Right lobe of liver (tissue), 4 donors: ENCODE measurements around the gene CHAD.

Experiments used
- POLR2A ChIP-seq: fragments of 450-650 bp; IDR thresholded peaks from one replicate; pipeline ENCODE4 v1.6.1; 2017; ENCODE audit warnings: antibody characterized with exemption, mild to moderate bottlenecking
- TF ChIP-seq, protein P1 (sequence below), 4 donors: fragments of 200-600 bp in 3 of 4; fragments of 450-650 bp in 1 of 4; IDR thresholded peaks; one replicate each; pipeline versions ENCODE4 v1.5.1 to v1.8.0; 2016 to 2022; ENCODE audit warnings: antibody characterized with exemption in 4 of 4, mild to moderate bottlenecking in 2 of 4
- donor health status: DM: no; HTN: no; CAD: no.
- donor health status: DM: no; HTN: no; CAD: no.
- donor health status: DM: no; HTN: yes; CAD: no.

DNA sequence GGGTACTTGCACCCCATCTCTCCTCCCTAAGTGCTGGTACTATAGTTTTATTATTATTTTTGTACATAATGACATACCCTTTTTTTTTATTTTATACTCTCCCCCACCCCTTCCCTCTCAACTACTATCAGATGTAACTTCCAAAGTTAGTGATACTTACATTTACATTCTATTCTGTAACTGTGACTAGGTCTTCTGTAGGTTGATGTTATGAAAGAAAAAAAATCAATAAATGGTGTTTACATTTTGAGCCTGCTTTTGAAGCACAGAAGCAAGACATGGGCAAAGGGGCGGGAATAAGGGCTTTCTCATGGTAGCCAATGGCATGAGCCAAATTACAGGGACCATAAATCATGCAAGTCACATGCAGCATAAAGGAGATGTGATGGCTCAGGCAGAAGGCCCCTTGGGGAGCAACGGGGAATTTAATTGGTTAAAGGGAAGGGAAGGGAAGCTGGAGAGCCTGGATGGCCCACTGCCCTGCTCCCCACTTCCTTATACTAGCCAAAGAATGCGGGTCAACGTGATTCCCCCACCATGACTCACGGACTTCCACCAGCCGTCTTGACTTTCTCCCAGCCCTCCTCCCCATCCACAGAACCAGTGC, 45.0 kb downstream of the CHAD start:
- no peak for TF ChIP-seq POLR2A
- TF ChIP-seq, protein P1, sequence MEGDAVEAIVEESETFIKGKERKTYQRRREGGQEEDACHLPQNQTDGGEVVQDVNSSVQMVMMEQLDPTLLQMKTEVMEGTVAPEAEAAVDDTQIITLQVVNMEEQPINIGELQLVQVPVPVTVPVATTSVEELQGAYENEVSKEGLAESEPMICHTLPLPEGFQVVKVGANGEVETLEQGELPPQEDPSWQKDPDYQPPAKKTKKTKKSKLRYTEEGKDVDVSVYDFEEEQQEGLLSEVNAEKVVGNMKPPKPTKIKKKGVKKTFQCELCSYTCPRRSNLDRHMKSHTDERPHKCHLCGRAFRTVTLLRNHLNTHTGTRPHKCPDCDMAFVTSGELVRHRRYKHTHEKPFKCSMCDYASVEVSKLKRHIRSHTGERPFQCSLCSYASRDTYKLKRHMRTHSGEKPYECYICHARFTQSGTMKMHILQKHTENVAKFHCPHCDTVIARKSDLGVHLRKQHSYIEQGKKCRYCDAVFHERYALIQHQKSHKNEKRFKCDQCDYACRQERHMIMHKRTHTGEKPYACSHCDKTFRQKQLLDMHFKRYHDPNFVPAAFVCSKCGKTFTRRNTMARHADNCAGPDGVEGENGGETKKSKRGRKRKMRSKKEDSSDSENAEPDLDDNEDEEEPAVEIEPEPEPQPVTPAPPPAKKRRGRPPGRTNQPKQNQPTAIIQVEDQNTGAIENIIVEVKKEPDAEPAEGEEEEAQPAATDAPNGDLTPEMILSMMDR (IDR thresholded peaks at IDR 0.05), result no peak
